ENCODE results near the gene DNAJC17. TPM values are rescaled to one million over a fixed set of nuclear protein-coding genes. Genes with fewer than 3 reads are reported as not detected.
A peak's percentile ranks its signal among the peaks of the same experiment; 100 is the strongest.

The DNAJC17 gene
- total and polyA plus RNA-seq, 8 donors, result 12.2 to 57.6 (median 15.8) TPM

- H3K27ac ChIP-seq, result no peak overlapping the region
- FAIRE-seq, result no peak
These were observed 63.8 kb downstream of the DNAJC17 start for GRCh38 chr15:40743485-40743901.

GRCh38 chr15:40739854-40740253, 67.4 kb downstream of the DNAJC17 start:
- H3K4me1 ChIP-seq, result no peaks in the 10 kb centered on the region
- FAIRE-seq (no peak), DNase-seq (no peak), ATAC-seq (no peak)
- H3K27me3 ChIP-seq, result no peaks in the 10 kb centered on the region
- TF ChIP-seq CTCF (IDR thresholded peaks at IDR 0.05), result no peak
- H3K9me3 ChIP-seq, result no peaks in the 10 kb centered on the region
- no peak overlapping the region for H3K27ac ChIP-seq
- intact Hi-C loops (cut with DNase I), result no loop called here
- 93 to 97% methylated on average over 2 of the region's 2 CpGs for WGBS, 2 donors
- H3K4me3 ChIP-seq, result no peak overlapping the region
- H3K36me3 ChIP-seq, result peaks cover 0 to 44% (median 10%) of the 10 kb centered on the region in 3 donors

More at GRCh38 chr15:40743485-40743901, 63.8 kb downstream of the DNAJC17 start:
- intact Hi-C loops (cut with DNase I), result no loop called here
- H3K4me3 ChIP-seq, result no peak overlapping the region
- H3K4me1 ChIP-seq, result no peaks in the 10 kb centered on the region
- peaks cover 0 to 33% (median 6%) of the 10 kb centered on the region in 3 donors for H3K36me3 ChIP-seq
- DNase-seq, result no peak
- H3K9me3 ChIP-seq, result no peaks in the 10 kb centered on the region
- H3K27me3 ChIP-seq, result no peaks in the 10 kb centered on the region
- WGBS, 2 donors, result 68 to 74% methylated on average over 2 of the region's 2 CpGs
- ATAC-seq, result no peak
- no peak for TF ChIP-seq CTCF (IDR thresholded peaks at IDR 0.05)

GRCh38 chr15:40739047-40739446, 68.2 kb downstream of the DNAJC17 start:
- DNase-seq (no peak), FAIRE-seq (no peak), ATAC-seq (no peak)
- 67 to 79% methylated on average over 2 of the region's 2 CpGs for WGBS, 2 donors
- Histone ChIP-seq H3K36me3 (peaks cover 0 to 39% (median 10%) of the 10 kb centered on the region in 3 donors), H3K27ac (no peak overlapping the region), H3K9me3 (no peaks in the 10 kb centered on the region), H3K27me3 (no peaks in the 10 kb centered on the region), H3K4me3 (no peak overlapping the region), H3K4me1 (no peaks in the 10 kb centered on the region)
- intact Hi-C loops (cut with DNase I), result no loop called here
- no peak for TF ChIP-seq CTCF (IDR thresholded peaks at IDR 0.05)

- no peak for TF ChIP-seq CTCF (IDR thresholded peaks at IDR 0.05)
- ATAC-seq (peak in 1 of 4 donors; percentile 40), FAIRE-seq (no peak), DNase-seq (no peak)
- H3K9me3 ChIP-seq, result no peaks in the 10 kb centered on the region
- no peaks in the 10 kb centered on the region for H3K4me1 ChIP-seq
- intact Hi-C loops (cut with DNase I), result no loop called here
- H3K27ac ChIP-seq, result no peak overlapping the region
- WGBS, 2 donors, result 63 to 67% methylated on average over 3 of the region's 3 CpGs
- H3K36me3 ChIP-seq, result peaks cover 0 to 21% (median 3%) of the 10 kb centered on the region in 3 donors
- no peak overlapping the region for H3K4me3 ChIP-seq
- H3K27me3 ChIP-seq, result no peaks in the 10 kb centered on the region
These were observed 70.2 kb downstream of the DNAJC17 start for GRCh38 chr15:40737048-40737447.

- no peak overlapping the region for H3K27ac ChIP-seq
- intact Hi-C loops (cut with DNase I), result no loop called here
- no peak for TF ChIP-seq CTCF (IDR thresholded peaks at IDR 0.05)
- no peak overlapping the region for H3K4me3 ChIP-seq
- ATAC-seq, result no peak
- H3K36me3 ChIP-seq, result peaks cover 0 to 21% (median 3%) of the 10 kb centered on the region in 3 donors
- no peak for DNase-seq
- no peaks in the 10 kb centered on the region for H3K9me3 ChIP-seq
- 90 to 92% methylated on average over 4 of the region's 4 CpGs for WGBS, 2 donors
- H3K4me1 ChIP-seq, result no peaks in the 10 kb centered on the region
- no peaks in the 10 kb centered on the region for H3K27me3 ChIP-seq
- no peak for FAIRE-seq
These were observed 70.7 kb downstream of the DNAJC17 start for GRCh38 chr15:40736575-40736974.

All from pancreas (tissue), 10 donors.